Stimulated activated naive B cell treated with anti-CD40 and anti-IgM and Interleukin-4, amounts not matched to agents 10 μg/mL and 1 μg/mL and 100 μg/mL, for 72 hours (primary cell): Measurements from ENCODE around the gene FOXL2.

Experiments used
- ATAC-seq, 2 donors: fragments of 150-1000 bp; cut with Tn5 transposase; replicated peaks; 2 replicates each; pipeline ENCODE4 v1.10.0; 2021; ENCODE audit warnings: moderate library complexity in 1 of 2
- DNase-seq: peaks from one replicate; pipeline ENCODE4 v3.0.0; 2021
- H3K27ac Mint-ChIP-seq: one replicate; pipeline ENCODE4 v1.8.0; 2022; ENCODE audit warnings: mild to moderate bottlenecking, mixed read lengths
- H3K27me3 Mint-ChIP-seq, 2 donors: one replicate each; pipeline ENCODE4 v1.8.0; 2022; ENCODE audit warnings: mixed read lengths in 2 of 2
- H3K36me3 Mint-ChIP-seq, 2 donors: one replicate each; pipeline ENCODE4 v1.8.0; 2022; ENCODE audit warnings: mixed read lengths in 2 of 2, mild to moderate bottlenecking in 1 of 2
- H3K4me1 Mint-ChIP-seq, 2 donors: one replicate each; pipeline ENCODE4 v1.8.0; 2022; ENCODE audit warnings: mixed read lengths in 2 of 2, mild to moderate bottlenecking in 1 of 2
- H3K4me3 Mint-ChIP-seq, 2 donors: one replicate each; pipeline ENCODE4 v1.8.0; 2022; ENCODE audit warnings: mild to moderate bottlenecking in 2 of 2, mixed read lengths in 2 of 2, moderate library complexity in 1 of 2
- H3K9me3 Mint-ChIP-seq, 2 donors: one replicate each; pipeline ENCODE4 v1.8.0; 2022; ENCODE audit warnings: mixed read lengths in 2 of 2, mild to moderate bottlenecking in 1 of 2

FOXL2 gene

DNA sequence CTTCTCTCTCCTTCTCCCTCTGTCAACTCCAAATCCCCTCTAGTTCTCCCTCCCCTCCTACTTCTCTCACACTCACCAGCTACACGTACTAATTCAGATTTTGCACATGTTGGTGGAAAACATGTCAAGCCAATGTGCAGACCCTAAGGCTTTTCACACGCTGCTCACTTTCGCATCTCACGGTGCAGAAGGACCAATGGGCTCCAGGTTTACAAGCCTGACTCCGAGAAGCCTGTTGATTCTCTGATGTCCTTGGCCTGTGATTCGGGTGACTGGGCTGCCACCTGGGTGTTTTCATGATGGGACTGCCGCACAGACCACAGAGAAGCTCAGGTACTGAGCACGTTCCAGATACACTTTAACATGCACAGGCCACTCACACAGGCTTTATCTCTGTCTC, 3.8 kb upstream of the FOXL2 start:
- Mint-ChIP-seq H3K27ac (no peak overlapping the region), H3K4me1 (peaks cover 22 to 42% of the 10 kb centered on the region in 2 donors), H3K4me3 (peak overlapping the region; percentile 34 to 79), H3K27me3 (peaks cover 69 to 97% of the 10 kb centered on the region in 2 donors), H3K36me3 (no peaks in the 10 kb centered on the region), H3K9me3 (no peaks in the 10 kb centered on the region)
- DNase-seq (no peak), ATAC-seq (no peak)

DNA sequence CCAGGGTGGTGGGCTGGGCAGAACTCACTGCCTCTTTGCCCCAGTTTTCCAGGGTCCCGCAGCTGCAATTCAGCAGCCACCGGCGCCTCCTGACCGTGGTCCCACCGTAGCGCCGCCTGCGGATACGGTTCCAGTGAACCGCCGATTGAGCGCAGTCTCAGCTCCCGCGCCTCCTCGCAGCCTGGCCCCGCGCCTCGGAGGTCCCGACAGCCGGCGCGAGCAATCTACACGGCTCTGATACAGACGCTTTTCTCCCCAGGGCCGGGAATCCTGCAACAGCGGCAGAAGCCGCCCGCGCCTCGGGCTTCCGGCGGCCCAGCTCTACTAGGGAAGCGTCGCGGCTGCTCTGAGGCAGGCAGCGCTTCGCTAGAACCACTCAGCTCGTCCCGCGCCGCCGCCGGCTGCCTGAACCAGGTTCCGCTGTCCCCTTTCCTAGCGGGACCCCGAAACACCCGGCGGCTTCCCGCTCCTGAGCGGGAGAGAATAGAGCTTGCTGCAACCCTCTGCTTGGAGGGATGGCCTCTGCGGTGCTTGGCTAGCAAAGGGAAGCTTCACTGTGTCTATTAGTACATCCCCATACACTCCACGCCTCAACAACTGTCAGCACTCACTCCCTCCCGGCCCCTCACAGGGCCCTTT, 3.2 kb upstream of the FOXL2 start:
- DNase-seq: no peak
- Mint-ChIP-seq H3K9me3 (no peaks in the 10 kb centered on the region), H3K4me3 (peak overlapping the region; percentile 34 to 79)

GRCh38 chr3:138949445-138950005, 2.6 kb upstream of the FOXL2 start:
- Mint-ChIP-seq H3K4me3 (peak overlapping the region; percentile 34 to 79), H3K27me3 (peaks cover 68 to 96% of the 10 kb centered on the region in 2 donors), H3K9me3 (no peaks in the 10 kb centered on the region), H3K36me3 (peaks cover 4 to 6% of the 10 kb centered on the region in 2 donors), H3K27ac (no peak overlapping the region), H3K4me1 (peaks cover 28 to 51% of the 10 kb centered on the region in 2 donors)
- ATAC-seq (peak in 1 of 2 donors; percentile 16), DNase-seq (no peak)

More for the DNA sequence above, 3.2 kb upstream of the FOXL2 start:
- no peak overlapping the region for H3K27ac Mint-ChIP-seq
- peaks cover under 1 to 2% of the 10 kb centered on the region in 2 donors for H3K36me3 Mint-ChIP-seq
- peak; percentile 52 to 58 for ATAC-seq
- peaks cover 70 to 96% of the 10 kb centered on the region in 2 donors for H3K27me3 Mint-ChIP-seq
- peaks cover 25 to 45% of the 10 kb centered on the region in 2 donors for H3K4me1 Mint-ChIP-seq

- H3K27me3 Mint-ChIP-seq: peaks cover 67 to 96% of the 10 kb centered on the region in 2 donors
- H3K4me1 Mint-ChIP-seq: peaks cover 28 to 56% of the 10 kb centered on the region in 2 donors
- no peak overlapping the region for H3K4me3 Mint-ChIP-seq
- no peak overlapping the region for H3K27ac Mint-ChIP-seq
- DNase-seq: no peak
- no peaks in the 10 kb centered on the region for H3K9me3 Mint-ChIP-seq
- ATAC-seq: no peak
- peaks cover 4 to 6% of the 10 kb centered on the region in 2 donors for H3K36me3 Mint-ChIP-seq
Measured at GRCh38 chr3:138949002-138949418, 2.1 kb upstream of the FOXL2 start.

DNA sequence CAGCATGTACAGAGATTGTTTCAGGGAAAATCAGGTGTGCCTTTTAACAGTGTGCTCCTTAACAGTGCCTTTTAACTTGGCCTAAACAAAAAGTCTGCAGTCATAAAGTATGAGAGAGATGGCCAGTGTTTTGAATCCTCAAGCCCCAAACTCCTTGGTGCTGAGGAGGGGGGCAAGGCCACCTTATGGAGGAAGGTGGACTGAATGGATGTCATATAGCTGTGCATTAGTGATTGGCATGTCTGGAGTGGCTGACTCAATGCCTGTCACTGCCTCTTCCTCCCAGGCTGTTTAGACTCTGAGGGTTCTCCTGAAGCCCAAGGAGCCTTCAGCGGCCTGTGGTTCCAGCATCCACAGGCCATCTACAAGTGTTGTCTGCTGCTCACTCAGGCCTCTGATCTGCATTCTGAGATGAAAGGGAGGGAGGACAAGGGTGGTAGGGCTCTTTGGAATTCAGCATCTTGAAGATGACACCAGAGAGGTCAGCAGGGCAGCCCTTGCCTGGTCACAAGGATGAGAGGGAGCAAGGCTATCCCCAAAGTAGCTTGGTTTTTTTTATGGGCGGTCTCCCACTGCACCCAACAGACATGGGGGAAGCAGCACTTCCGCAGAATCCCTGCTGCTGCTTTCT, 1.5 kb upstream of the FOXL2 start:
- Mint-ChIP-seq H3K27me3 (peaks cover 66 to 96% of the 10 kb centered on the region in 2 donors), H3K36me3 (peaks cover 4 to 6% of the 10 kb centered on the region in 2 donors), H3K9me3 (no peaks in the 10 kb centered on the region), H3K4me3 (no peak overlapping the region), H3K27ac (no peak overlapping the region), H3K4me1 (peaks cover 28 to 61% of the 10 kb centered on the region in 2 donors)
- DNase-seq (no peak), ATAC-seq (no peak)

GRCh38 chr3:138947495-138948121, 671 bp upstream of the FOXL2 start:
- peaks cover 4 to 6% of the 10 kb centered on the region in 2 donors for H3K36me3 Mint-ChIP-seq
- H3K4me3 Mint-ChIP-seq: peak overlapping the region; percentile 84 to 89
- ATAC-seq: no peak

DNA sequence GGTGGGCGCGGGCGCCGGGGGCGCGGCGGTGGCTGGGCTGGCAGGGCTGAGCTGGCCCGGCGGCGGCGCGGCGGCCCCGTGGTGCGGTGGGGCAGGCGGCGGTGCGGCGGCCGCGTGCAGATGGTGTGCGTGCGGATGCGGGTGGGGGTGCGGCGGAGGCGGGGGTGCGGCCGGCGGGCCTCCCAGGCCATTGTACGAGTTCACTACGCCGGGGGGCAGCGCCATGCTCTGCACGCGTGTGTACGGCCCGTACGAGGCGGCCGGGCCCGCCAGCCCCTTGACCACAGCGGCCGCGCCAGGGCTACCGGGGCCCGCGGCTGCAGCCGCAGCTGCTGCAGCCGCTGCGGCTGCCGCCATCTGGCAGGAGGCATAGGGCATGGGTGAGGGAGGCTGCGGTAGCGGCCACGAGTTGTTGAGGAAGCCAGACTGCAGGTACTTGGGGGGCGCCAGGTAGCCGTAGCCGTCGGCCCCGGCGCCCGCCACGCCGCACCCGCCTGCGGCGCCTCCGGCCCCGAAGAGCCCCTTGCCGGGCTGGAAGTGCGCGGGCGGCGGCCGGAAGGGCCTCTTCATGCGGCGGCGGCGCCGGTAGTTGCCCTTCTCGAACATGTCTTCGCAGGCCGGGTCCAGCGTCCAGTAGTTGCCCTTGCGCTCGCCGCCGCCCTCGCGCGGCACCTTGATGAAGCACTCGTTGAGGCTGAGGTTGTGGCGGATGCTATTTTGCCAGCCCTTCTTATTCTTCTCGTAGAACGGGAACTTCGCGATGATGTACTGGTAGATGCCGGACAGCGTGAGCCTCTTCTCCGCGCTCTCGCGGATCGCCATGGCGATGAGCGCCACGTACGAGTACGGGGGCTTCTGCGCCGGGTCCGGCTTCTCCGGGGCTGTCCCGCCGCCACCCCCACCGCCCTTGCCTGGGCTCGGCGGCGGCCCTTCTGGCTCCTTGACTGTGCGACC, 951 bp downstream of the FOXL2 start:
- H3K36me3 Mint-ChIP-seq: peaks cover 4 to 6% of the 10 kb centered on the region in 2 donors
- peak overlapping the region; percentile 93 for H3K27ac Mint-ChIP-seq
- H3K4me3 Mint-ChIP-seq: peak overlapping the region; percentile 89 to 91
- DNase-seq: no peak
- peaks cover 35 to 75% of the 10 kb centered on the region in 2 donors for H3K4me1 Mint-ChIP-seq
- peaks cover 77 to 96% of the 10 kb centered on the region in 2 donors for H3K27me3 Mint-ChIP-seq
- no peaks in the 10 kb centered on the region for H3K9me3 Mint-ChIP-seq
- no peak for ATAC-seq

More at GRCh38 chr3:138947495-138948121, 671 bp upstream of the FOXL2 start:
- Mint-ChIP-seq H3K4me1 (peaks cover 35 to 70% of the 10 kb centered on the region in 2 donors), H3K27me3 (peaks cover 73 to 96% of the 10 kb centered on the region in 2 donors), H3K9me3 (no peaks in the 10 kb centered on the region), H3K27ac (no peak overlapping the region)
- DNase-seq: no peak

- Mint-ChIP-seq H3K27me3 (peaks cover 76 to 95% of the 10 kb centered on the region in 2 donors), H3K36me3 (peaks cover 4 to 6% of the 10 kb centered on the region in 2 donors), H3K4me1 (peaks cover 30 to 67% of the 10 kb centered on the region in 2 donors), H3K4me3 (peak overlapping the region; percentile 81 to 91), H3K27ac (peak overlapping the region; percentile 93), H3K9me3 (no peaks in the 10 kb centered on the region)
- no peak for DNase-seq
- ATAC-seq: no peak
Measured at GRCh38 chr3:138944929-138945708, 1.8 kb downstream of the FOXL2 start.

DNA sequence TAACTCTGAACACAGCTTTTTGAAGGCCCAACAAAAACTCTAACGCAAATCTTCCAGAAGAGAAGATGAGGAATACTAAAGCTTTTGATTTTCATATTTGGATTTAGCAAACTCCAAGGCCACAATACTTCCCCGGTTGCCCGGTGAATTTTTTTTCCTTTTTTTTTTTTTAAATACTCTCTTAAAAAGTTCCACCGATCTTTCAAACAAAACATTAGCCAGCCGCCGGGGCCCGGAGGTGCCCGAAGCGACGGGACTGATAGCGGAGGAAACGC, 2.3 kb downstream of the FOXL2 start:
- peaks cover 76 to 96% of the 10 kb centered on the region in 2 donors for H3K27me3 Mint-ChIP-seq
- peak overlapping the region; percentile 81 to 91 for H3K4me3 Mint-ChIP-seq
- DNase-seq: no peak
- H3K27ac Mint-ChIP-seq: peak overlapping the region; percentile 93
- no peak for ATAC-seq
- no peaks in the 10 kb centered on the region for H3K9me3 Mint-ChIP-seq
- H3K4me1 Mint-ChIP-seq: peaks cover 30 to 65% of the 10 kb centered on the region in 2 donors
- H3K36me3 Mint-ChIP-seq: peaks cover 4 to 6% of the 10 kb centered on the region in 2 donors

GRCh38 chr3:138943724-138944653, 2.9 kb downstream of the FOXL2 start:
- H3K36me3 Mint-ChIP-seq: peaks cover 4 to 6% of the 10 kb centered on the region in 2 donors
- DNase-seq: no peak
- no peak for ATAC-seq
- peaks cover 25 to 65% of the 10 kb centered on the region in 2 donors for H3K4me1 Mint-ChIP-seq
- H3K9me3 Mint-ChIP-seq: no peaks in the 10 kb centered on the region
- H3K4me3 Mint-ChIP-seq: peak overlapping the region; percentile 4 to 81
- peaks cover 70 to 94% of the 10 kb centered on the region in 2 donors for H3K27me3 Mint-ChIP-seq
- no peak overlapping the region for H3K27ac Mint-ChIP-seq

- ATAC-seq: no peak
- Mint-ChIP-seq H3K27me3 (peaks cover 67 to 94% of the 10 kb centered on the region in 2 donors), H3K36me3 (peaks cover 4 to 6% of the 10 kb centered on the region in 2 donors), H3K27ac (peak overlapping the region; percentile 59), H3K4me1 (peaks cover 30 to 70% of the 10 kb centered on the region in 2 donors), H3K4me3 (no peak overlapping the region), H3K9me3 (no peaks in the 10 kb centered on the region)
- DNase-seq: no peak
Measured at GRCh38 chr3:138942861-138943623, 3.9 kb downstream of the FOXL2 start.

- Mint-ChIP-seq H3K27me3 (peaks cover 67 to 94% of the 10 kb centered on the region in 2 donors), H3K27ac (no peak overlapping the region), H3K4me1 (peaks cover 31 to 72% of the 10 kb centered on the region in 2 donors), H3K4me3 (no peak overlapping the region), H3K9me3 (no peaks in the 10 kb centered on the region), H3K36me3 (peaks cover 4 to 6% of the 10 kb centered on the region in 2 donors)
- DNase-seq (no peak), ATAC-seq (no peak)
Measured at GRCh38 chr3:138942271-138942670, 4.7 kb downstream of the FOXL2 start.
